GM23338 (cell line): ENCODE data around the gene DENND4A. TPM values are rescaled to one million over a fixed set of nuclear protein-coding genes. Genes with fewer than 3 reads are reported as not detected.

Source experiments
- ATAC-seq: fragments of 200-7000 bp; cut with Tn5 transposase; 3 replicates; pipeline ENCODE4 v1.9.1; 2020
- DNase-seq: peaks from one replicate; pipeline ENCODE4 v3.0.0-alpha.2; 2015; ENCODE audit warnings: low spot score
- H2AFZ ChIP-seq: fragments of 200-600 bp; sonication (generic); 2 replicates; pipeline ENCODE4 v1.8.0; 2016; ENCODE audit warnings: antibody characterized with exemption, mild to moderate bottlenecking, moderate library complexity
- H3F3A ChIP-seq: fragments of 200-600 bp; sonication (generic); replicated peaks from 2 replicates; pipeline ENCODE4 v1.8.0; 2017; ENCODE audit warnings: antibody characterized with exemption, mixed run types, low read depth
- H3K27ac ChIP-seq: fragments of 200-600 bp; sonication (generic); 2 replicates; pipeline ENCODE4 v1.6.1; 2016; ENCODE audit warnings: low read depth
- H3K27me3 ChIP-seq: fragments of 200-600 bp; sonication (generic); 2 replicates; pipeline ENCODE4 v1.8.0; 2016; ENCODE audit warnings: mild to moderate bottlenecking, mixed run types, moderate library complexity; ENCODE audit not compliant: insufficient read depth
- H3K36me3 ChIP-seq: fragments of 200-600 bp; sonication (generic); 2 replicates; pipeline ENCODE4 v1.8.0; 2016; ENCODE audit warnings: mild to moderate bottlenecking; ENCODE audit not compliant: insufficient read depth
- H3K4me1 ChIP-seq: fragments of 200-600 bp; sonication (generic); 2 replicates; pipeline ENCODE4 v1.8.0; 2016; ENCODE audit warnings: mild to moderate bottlenecking, moderate library complexity; ENCODE audit not compliant: insufficient read depth
- H3K4me2 ChIP-seq: fragments of 200-600 bp; sonication (generic); 2 replicates; pipeline ENCODE4 v1.7.1; 2017; ENCODE audit warnings: mixed run types
- H3K4me3 ChIP-seq: fragments of 200-600 bp; sonication (generic); 2 replicates; pipeline ENCODE4 v1.6.1; 2016; ENCODE audit warnings: mixed run types
- H3K79me2 ChIP-seq: fragments of 200-600 bp; sonication (generic); replicated peaks from 2 replicates; pipeline ENCODE4 v1.8.0; 2017; ENCODE audit warnings: mild to moderate bottlenecking; ENCODE audit not compliant: insufficient read depth
- H3K9me2 ChIP-seq: fragments of 200-600 bp; sonication (generic); 2 replicates; pipeline ENCODE4 v1.8.0; 2017; ENCODE audit not compliant: insufficient read depth
- H4K20me1 ChIP-seq: fragments of 200-600 bp; sonication (generic); replicated peaks from 2 replicates; pipeline ENCODE4 v1.8.0; 2017; ENCODE audit warnings: mild to moderate bottlenecking; ENCODE audit not compliant: insufficient read depth
- H3K27ac Mint-ChIP-seq: 2 replicates; pipeline ENCODE4 v1.8.0; 2020; ENCODE audit warnings: inconsistent platforms, mild to moderate bottlenecking, moderate library complexity, mixed read lengths
- H3K27me3 Mint-ChIP-seq: 3 replicates; pipeline ENCODE4 v1.8.0; 2022; ENCODE audit warnings: low read depth, mild to moderate bottlenecking, moderate library complexity, mixed read lengths, inconsistent platforms; ENCODE audit not compliant: insufficient read depth, poor library complexity
- H3K36me3 Mint-ChIP-seq: 3 replicates; pipeline ENCODE4 v1.8.0; 2021; ENCODE audit warnings: low read depth, mild to moderate bottlenecking, inconsistent platforms, moderate library complexity, mixed read lengths
- H3K4me1 Mint-ChIP-seq: 3 replicates; pipeline ENCODE4 v1.8.0; 2020; ENCODE audit warnings: mild to moderate bottlenecking, inconsistent platforms, mixed read lengths
- H3K4me3 Mint-ChIP-seq: 3 replicates; pipeline ENCODE4 v1.8.0; 2021; ENCODE audit warnings: moderate library complexity, mild to moderate bottlenecking, inconsistent platforms, mixed read lengths
- H3K9me3 Mint-ChIP-seq: 3 replicates; pipeline ENCODE4 v1.8.0; 2020; ENCODE audit warnings: moderate library complexity, mild to moderate bottlenecking, inconsistent platforms, mixed read lengths
- CREB1 ChIP-seq: fragments of 250-450 bp; sonication (Bioruptor Pico); IDR thresholded peaks from 2 replicates; pipeline ENCODE4 v1.5.0; 2020; ENCODE audit warnings: low read depth, mild to moderate bottlenecking, moderate library complexity
- EZH2 ChIP-seq: fragments of 200-600 bp; sonication (generic); IDR thresholded peaks from one replicate; pipeline ENCODE4 v1.8.0; 2017; ENCODE audit warnings: antibody characterized with exemption, mild to moderate bottlenecking, low read depth; ENCODE audit not compliant: unreplicated experiment
- EZH2phosphoT487 ChIP-seq: fragments of 200-600 bp; sonication (generic); IDR thresholded peaks from one replicate; pipeline ENCODE4 v1.8.1; 2018; ENCODE audit warnings: antibody characterized with exemption; ENCODE audit not compliant: unreplicated experiment
- NANOG ChIP-seq: IDR thresholded peaks from 2 replicates; pipeline ENCODE4 v1.6.1; 2016; ENCODE audit warnings: antibody characterized with exemption, borderline replicate concordance
- POLR2AphosphoS5 ChIP-seq: IDR thresholded peaks from 2 replicates; pipeline ENCODE4 v1.6.1; 2016; ENCODE audit warnings: antibody characterized with exemption, low read depth
- STAT1 ChIP-seq: IDR thresholded peaks from one replicate; pipeline ENCODE4 v1.6.1; 2016; ENCODE audit warnings: antibody characterized with exemption; ENCODE audit not compliant: unreplicated experiment
- ZNF114 ChIP-seq: fragments of 250-450 bp; sonication (Bioruptor Pico); IDR thresholded peaks from 2 replicates; pipeline ENCODE4 v1.5.0; 2020; ENCODE audit warnings: mild to moderate bottlenecking, moderate library complexity
- polyA plus RNA-seq: library from polyadenylated mRNA; unstranded; fragments of >200 nt; fragmentation: Nextera tagmentation; extraction: Ambion mirVana; gene quantifications from 2 replicates; pipeline ENCODE4 v1.2.1, GENCODE V29; 2016
- total RNA-seq: library from RNA; depleted of rRNA; stranded (reverse); fragments of >200 nt; shearing (Covaris generic); gene quantifications from 2 replicates; pipeline ENCODE4 v1.2.3, GENCODE V29; 2014
- TF ChIP-seq, protein P1 (sequence below): fragments of 250-450 bp; sonication (Bioruptor Pico); IDR thresholded peaks from 2 replicates; pipeline ENCODE4 v1.5.0; 2020; ENCODE audit warnings: mild to moderate bottlenecking, moderate library complexity
- TF ChIP-seq, protein P2 (sequence below), 2 experiments: fragments of 200-600 bp in 1 of 2; sonication (generic) in 1 of 2; conservative IDR thresholded peaks; 2 replicates each; pipeline versions ENCODE4 v1.5.1 to v1.6.1; 2016 to 2017; ENCODE audit warnings: antibody characterized with exemption in 2 of 2, low read depth in 2 of 2, mild to moderate bottlenecking in 2 of 2, moderate library complexity in 1 of 2

The DENND4A gene
- total and polyA plus RNA-seq, 2 experiments from 2014 or later = 3.4 to 9.0 TPM

DNA sequence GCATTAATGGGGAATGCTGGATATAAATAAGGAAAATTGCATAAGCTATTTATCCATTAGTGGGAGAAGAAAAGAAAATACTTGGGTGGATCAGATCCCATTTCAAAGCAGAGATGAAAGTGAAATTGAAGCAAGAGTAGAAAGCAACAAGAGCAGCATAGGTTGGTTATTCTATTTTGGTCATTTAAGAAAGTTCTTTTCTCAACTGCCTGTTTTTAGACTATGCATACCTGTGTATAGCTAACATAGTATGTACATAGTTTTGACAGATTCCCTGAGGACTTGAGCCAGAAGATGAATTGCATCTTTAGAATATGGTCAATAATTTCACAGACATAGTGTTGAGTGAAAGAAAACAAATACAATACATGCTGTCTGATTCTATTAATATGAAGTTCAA lies 29.0 kb upstream of the DENND4A start (continued):
- TF ChIP-seq, protein P1, sequence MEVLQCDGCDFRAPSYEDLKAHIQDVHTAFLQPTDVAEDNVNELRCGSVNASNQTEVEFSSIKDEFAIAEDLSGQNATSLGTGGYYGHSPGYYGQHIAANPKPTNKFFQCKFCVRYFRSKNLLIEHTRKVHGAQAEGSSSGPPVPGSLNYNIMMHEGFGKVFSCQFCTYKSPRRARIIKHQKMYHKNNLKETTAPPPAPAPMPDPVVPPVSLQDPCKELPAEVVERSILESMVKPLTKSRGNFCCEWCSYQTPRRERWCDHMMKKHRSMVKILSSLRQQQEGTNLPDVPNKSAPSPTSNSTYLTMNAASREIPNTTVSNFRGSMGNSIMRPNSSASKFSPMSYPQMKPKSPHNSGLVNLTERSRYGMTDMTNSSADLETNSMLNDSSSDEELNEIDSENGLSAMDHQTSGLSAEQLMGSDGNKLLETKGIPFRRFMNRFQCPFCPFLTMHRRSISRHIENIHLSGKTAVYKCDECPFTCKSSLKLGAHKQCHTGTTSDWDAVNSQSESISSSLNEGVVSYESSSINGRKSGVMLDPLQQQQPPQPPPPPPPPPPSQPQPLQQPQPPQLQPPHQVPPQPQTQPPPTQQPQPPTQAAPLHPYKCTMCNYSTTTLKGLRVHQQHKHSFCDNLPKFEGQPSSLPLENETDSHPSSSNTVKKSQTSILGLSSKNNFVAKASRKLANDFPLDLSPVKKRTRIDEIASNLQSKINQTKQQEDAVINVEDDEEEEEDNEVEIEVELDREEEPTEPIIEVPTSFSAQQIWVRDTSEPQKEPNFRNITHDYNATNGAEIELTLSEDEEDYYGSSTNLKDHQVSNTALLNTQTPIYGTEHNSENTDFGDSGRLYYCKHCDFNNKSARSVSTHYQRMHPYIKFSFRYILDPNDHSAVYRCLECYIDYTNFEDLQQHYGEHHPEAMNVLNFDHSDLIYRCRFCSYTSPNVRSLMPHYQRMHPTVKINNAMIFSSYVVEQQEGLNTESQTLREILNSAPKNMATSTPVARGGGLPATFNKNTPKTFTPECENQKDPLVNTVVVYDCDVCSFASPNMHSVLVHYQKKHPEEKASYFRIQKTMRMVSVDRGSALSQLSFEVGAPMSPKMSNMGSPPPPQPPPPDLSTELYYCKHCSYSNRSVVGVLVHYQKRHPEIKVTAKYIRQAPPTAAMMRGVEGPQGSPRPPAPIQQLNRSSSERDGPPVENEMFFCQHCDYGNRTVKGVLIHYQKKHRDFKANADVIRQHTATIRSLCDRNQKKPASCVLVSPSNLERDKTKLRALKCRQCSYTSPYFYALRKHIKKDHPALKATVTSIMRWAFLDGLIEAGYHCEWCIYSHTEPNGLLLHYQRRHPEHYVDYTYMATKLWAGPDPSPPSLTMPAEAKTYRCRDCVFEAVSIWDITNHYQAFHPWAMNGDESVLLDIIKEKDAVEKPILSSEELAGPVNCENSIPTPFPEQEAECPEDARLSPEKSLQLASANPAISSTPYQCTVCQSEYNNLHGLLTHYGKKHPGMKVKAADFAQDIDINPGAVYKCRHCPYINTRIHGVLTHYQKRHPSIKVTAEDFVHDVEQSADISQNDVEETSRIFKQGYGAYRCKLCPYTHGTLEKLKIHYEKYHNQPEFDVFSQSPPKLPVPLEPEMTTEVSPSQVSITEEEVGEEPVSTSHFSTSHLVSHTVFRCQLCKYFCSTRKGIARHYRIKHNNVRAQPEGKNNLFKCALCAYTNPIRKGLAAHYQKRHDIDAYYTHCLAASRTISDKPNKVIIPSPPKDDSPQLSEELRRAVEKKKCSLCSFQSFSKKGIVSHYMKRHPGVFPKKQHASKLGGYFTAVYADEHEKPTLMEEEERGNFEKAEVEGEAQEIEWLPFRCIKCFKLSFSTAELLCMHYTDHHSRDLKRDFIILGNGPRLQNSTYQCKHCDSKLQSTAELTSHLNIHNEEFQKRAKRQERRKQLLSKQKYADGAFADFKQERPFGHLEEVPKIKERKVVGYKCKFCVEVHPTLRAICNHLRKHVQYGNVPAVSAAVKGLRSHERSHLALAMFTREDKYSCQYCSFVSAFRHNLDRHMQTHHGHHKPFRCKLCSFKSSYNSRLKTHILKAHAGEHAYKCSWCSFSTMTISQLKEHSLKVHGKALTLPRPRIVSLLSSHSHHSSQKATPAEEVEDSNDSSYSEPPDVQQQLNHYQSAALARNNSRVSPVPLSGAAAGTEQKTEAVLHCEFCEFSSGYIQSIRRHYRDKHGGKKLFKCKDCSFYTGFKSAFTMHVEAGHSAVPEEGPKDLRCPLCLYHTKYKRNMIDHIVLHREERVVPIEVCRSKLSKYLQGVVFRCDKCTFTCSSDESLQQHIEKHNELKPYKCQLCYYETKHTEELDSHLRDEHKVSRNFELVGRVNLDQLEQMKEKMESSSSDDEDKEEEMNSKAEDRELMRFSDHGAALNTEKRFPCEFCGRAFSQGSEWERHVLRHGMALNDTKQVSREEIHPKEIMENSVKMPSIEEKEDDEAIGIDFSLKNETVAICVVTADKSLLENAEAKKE = no peak
- TF ChIP-seq EZH2 (no peak), CREB1 (CRISPR knock-in tag) (no peak), STAT1 (no peak), ZNF114 (CRISPR knock-in tag) (no peak), POLR2AphosphoS5 (no peak)

DNA sequence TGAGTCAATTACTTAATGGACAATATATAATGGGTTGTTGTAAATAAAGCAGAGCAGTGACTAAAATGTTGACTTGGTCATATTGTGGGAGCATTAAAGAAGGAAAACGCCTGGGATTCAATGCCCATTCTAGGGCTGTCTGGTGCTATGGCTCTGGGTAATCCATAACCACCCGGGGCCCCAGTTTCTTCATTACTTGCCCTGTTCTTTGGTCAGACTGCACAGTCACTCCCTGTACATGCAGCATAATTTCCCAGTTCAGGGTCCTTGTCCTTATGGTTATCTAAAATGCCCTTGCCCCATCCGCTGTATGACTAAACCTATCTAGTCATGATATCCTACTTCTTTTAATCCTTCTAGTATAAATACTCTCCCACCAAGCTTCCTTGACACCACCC lies 27.5 kb upstream of the DENND4A start:
- no peaks in the 10 kb centered on the region for H3K36me3 ChIP-seq
- no peak overlapping the region for H3K4me3 ChIP-seq
- no peak overlapping the region for H3K27ac ChIP-seq
- no peaks in the 10 kb centered on the region for H3F3A ChIP-seq
- no peak overlapping the region for H3K4me2 ChIP-seq
- no peaks in the 10 kb centered on the region for H3K79me2 ChIP-seq
- H3K9me2 ChIP-seq = no peaks in the 10 kb centered on the region
- Mint-ChIP-seq H3K27me3 (no peaks in the 10 kb centered on the region), H3K4me3 (no peak overlapping the region), H3K27ac (no peak overlapping the region), H3K9me3 (no peaks in the 10 kb centered on the region), H3K36me3 (no peaks in the 10 kb centered on the region), H3K4me1 (peaks cover 6% of the 10 kb centered on the region; the same call in 2 of the 3 replicates)
- no peak overlapping the region for H2AFZ ChIP-seq
- no peaks in the 10 kb centered on the region for H4K20me1 ChIP-seq
- DNase-seq (no peak), ATAC-seq (no peak)
- no peaks in the 10 kb centered on the region for H3K27me3 ChIP-seq
- no peaks in the 10 kb centered on the region for H3K4me1 ChIP-seq
- TF ChIP-seq EZH2phosphoT487 (no peak), NANOG (no peak), STAT1 (no peak), ZNF114 (CRISPR knock-in tag) (no peak)
- TF ChIP-seq, protein P2, sequence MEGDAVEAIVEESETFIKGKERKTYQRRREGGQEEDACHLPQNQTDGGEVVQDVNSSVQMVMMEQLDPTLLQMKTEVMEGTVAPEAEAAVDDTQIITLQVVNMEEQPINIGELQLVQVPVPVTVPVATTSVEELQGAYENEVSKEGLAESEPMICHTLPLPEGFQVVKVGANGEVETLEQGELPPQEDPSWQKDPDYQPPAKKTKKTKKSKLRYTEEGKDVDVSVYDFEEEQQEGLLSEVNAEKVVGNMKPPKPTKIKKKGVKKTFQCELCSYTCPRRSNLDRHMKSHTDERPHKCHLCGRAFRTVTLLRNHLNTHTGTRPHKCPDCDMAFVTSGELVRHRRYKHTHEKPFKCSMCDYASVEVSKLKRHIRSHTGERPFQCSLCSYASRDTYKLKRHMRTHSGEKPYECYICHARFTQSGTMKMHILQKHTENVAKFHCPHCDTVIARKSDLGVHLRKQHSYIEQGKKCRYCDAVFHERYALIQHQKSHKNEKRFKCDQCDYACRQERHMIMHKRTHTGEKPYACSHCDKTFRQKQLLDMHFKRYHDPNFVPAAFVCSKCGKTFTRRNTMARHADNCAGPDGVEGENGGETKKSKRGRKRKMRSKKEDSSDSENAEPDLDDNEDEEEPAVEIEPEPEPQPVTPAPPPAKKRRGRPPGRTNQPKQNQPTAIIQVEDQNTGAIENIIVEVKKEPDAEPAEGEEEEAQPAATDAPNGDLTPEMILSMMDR (conservative IDR thresholded peaks at IDR 0.05; ENCODE audit: low read depth in 2 of 2) = no peak
- TF ChIP-seq, protein P1 = no peak
